ENCODE results near the gene PURB.

DNA sequence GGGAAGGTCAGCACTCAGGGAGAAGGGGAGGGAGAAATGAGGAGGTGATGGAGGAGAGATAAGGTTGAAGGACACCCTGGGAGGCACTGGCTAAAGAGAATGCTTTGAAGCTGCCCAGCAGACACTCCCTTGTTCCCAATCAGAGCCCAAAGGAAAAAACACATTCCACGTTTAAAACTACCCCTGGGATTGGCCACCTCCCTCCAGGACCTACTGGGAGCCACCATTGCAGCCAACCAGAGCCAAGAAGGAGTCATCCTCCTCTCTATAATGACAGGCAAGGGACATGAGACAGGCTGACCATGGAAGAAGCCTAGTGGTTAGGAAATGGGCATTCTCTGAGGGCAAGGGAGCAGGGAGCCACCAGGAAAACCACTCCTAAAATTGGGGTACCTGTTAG lies 49.7 kb upstream of the PURB start:
- TF ChIP-seq, protein P1, sequence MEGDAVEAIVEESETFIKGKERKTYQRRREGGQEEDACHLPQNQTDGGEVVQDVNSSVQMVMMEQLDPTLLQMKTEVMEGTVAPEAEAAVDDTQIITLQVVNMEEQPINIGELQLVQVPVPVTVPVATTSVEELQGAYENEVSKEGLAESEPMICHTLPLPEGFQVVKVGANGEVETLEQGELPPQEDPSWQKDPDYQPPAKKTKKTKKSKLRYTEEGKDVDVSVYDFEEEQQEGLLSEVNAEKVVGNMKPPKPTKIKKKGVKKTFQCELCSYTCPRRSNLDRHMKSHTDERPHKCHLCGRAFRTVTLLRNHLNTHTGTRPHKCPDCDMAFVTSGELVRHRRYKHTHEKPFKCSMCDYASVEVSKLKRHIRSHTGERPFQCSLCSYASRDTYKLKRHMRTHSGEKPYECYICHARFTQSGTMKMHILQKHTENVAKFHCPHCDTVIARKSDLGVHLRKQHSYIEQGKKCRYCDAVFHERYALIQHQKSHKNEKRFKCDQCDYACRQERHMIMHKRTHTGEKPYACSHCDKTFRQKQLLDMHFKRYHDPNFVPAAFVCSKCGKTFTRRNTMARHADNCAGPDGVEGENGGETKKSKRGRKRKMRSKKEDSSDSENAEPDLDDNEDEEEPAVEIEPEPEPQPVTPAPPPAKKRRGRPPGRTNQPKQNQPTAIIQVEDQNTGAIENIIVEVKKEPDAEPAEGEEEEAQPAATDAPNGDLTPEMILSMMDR (IDR thresholded peaks at IDR 0.05; ENCODE audit: low read length) = no peak
- TF ChIP-seq EZH2 (IDR thresholded peaks at IDR 0.05; ENCODE audit: borderline replicate concordance, low read length) = no peak

Measured in OCI-LY1 (cell line).